GM18861 (cell line): ENCODE data around the gene ELP5.

Source experiments
- ATAC-seq: cut with Tn5 transposase; IDR thresholded peaks from one replicate; pipeline ENCODE4 v1.9.1; 2021; ENCODE audit not compliant: unreplicated experiment

The ELP5 gene

DNA sequence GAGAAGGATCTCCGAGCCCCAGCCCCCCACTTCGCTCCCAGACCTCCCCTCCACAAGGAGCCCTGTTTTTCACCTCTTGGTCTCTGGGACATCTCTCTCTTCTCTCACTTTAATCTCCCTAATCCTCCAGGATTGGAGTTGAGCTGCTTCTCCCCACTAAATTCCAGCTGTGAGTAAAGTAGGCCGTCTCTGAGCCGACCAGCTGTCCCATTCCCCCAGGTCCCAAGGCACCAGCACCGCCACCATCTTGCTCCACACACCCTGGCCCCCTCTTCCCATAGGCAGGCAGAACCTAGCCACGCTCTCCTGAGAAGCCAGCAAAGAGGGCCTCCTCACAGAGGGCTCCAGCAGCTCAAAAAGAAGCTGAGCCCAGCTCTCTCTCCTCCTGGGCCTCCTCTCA is 33.3 kb upstream of the ELP5 start:
- ATAC-seq: no peak

DNA sequence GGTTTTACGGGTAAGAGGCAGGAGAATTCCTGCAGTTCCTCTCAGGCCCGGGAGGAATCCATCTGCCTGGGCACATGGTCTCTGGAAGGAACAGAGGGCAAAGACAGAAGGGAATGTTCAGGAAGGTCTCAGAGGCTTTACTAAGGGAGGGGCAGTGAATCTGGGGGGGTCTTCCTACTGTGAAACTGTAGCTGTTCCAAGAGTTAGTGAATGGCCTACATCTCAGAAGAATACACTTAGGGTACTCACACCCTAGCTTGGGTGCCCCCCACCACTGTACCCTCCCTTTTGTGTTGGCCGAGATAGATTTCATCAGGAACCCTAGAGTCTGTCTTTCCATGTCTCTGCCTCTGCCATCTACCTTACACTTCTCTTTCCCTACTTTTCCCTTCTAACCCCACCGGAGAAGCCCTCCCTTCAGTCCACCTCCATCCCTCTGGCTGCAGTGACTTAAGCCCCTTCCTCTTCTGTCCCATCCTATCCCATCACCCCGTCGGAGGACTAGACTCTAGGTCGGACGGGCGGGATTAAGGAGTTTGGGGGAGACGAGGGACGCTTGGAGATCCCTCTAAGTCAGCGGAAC is 32.7 kb upstream of the ELP5 start:
- ATAC-seq: no peak

DNA sequence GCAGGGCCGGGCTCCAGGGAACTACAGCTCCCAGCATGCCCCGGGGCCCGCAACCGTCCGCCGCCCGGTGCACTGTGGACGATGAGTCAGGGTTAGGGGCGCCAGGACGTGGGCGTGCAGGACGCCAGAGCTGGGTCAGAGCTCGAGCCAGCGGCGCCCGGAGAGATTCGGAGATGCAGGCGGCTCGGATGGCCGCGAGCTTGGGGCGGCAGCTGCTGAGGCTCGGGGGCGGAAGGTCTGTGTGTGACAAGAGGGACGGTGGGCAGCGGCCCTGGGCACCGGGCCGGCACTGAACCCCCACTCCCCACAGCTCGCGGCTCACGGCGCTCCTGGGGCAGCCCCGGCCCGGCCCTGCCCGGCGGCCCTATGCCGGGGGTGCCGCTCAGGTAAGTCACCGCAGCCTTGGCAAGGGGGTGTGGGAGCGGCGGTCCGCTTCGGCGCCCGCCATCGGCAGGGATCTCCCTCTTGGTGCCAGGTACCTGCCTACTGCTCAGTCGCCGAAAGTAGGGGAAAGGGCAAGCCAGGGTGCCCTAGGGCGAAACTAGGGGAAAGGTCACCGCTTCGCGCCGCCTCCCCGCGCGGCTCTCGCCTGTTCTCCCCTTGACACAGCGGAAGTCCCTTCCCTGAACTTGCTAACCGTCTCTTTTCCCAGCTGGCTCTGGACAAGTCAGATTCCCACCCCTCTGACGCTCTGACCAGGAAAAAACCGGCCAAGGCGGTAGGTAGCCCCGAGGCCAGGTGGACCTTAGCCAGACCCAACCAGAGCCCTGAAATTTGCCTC is 32.0 kb upstream of the ELP5 start, which contains the start of the genes ACADVL and DLG4:
Gene ACADVL, plus strand, starts transcription at position 127 of the 781 bp plus-strand sequence. Its CDS starts 47 bp downstream, at position 174.
Gene DLG4, minus strand, starts transcription at position 25 of the 781 bp plus-strand sequence.
- peak; percentile 40 for ATAC-seq

DNA sequence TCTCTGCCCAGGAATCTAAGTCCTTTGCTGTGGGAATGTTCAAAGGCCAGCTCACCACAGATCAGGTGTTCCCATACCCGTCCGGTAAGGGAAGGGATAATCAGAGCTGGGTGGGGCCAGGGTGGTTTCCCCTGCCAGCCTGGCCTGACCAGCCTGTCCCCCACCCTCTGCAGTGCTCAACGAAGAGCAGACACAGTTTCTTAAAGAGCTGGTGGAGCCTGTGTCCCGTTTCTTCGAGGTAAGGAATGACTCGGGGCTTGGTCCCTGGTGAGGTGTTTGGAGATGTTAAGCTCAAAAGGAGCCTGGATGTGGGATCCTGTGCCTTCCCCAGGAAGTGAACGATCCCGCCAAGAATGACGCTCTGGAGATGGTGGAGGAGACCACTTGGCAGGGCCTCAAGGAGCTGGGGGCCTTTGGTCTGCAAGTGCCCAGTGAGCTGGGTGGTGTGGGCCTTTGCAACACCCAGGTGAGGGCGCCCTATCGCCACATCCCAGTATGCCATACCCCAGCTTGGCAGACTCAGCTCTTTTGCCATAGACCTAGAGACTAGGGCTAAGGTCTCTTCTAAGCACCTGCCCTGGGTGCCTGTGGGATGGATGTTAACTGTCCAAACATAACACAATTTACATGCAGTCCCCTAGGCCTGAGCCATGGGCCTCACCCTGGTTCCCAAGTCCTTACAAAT is 31.3 kb upstream of the ELP5 start:
- no peak for ATAC-seq

- no peak for ATAC-seq
Measured at GRCh38 chr17:7221278-7222092, 30.5 kb upstream of the ELP5 start.

GRCh38 chr17:7222093-7222971 is 29.7 kb upstream of the ELP5 start:
- ATAC-seq: no peak

DNA sequence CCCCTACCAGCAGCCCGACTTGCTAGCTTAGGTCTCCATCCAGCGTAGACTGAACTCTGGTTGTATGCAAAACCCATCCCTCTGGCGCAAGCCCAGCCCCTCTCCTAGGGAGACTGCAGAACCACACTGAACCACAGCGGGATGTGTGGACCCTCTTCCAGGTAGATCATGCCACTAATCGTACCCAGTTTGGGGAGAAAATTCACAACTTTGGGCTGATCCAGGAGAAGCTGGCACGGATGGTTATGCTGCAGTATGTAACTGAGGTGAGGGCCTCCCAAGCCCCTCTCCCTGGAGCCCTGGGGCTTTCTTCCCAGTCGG is 29.1 kb upstream of the ELP5 start:
- no peak for ATAC-seq

DNA sequence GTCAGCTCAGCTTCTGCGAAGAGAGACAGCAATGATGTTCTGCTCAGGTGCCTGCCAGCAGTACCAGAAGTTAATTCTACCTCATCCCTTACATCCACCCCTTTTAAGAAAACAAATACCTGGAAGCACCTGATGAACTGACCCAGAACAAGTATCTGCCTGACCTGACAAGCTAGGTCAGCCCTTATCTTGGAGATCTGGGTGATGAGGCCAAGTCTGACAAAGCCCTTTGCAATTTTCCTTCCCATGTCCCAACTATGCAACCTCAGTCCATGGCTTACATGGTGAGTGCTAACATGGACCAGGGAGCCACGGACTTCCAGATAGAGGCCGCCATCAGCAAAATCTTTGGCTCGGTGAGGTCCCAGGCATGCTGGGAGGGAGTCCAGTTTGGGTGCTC is 28.6 kb upstream of the ELP5 start:
- ATAC-seq: no peak

- no peak for ATAC-seq
Measured at GRCh38 chr17:7224110-7224509, 27.9 kb upstream of the ELP5 start.

DNA sequence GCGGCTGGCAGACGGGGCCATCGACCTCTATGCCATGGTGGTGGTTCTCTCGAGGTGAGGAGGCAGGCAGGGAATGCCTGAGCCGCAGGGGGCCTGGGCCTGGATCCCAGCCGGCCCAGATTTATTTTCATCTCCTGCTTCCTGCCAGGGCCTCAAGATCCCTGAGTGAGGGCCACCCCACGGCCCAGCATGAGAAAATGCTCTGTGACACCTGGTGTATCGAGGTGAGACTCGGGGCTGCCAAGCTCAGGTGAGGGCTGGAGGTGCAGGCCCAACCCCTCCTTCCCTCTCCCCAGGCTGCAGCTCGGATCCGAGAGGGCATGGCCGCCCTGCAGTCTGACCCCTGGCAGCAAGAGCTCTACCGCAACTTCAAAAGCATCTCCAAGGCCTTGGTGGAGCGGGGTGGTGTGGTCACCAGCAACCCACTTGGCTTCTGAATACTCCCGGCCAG is 27.3 kb upstream of the ELP5 start:
- ATAC-seq: no peak

DNA sequence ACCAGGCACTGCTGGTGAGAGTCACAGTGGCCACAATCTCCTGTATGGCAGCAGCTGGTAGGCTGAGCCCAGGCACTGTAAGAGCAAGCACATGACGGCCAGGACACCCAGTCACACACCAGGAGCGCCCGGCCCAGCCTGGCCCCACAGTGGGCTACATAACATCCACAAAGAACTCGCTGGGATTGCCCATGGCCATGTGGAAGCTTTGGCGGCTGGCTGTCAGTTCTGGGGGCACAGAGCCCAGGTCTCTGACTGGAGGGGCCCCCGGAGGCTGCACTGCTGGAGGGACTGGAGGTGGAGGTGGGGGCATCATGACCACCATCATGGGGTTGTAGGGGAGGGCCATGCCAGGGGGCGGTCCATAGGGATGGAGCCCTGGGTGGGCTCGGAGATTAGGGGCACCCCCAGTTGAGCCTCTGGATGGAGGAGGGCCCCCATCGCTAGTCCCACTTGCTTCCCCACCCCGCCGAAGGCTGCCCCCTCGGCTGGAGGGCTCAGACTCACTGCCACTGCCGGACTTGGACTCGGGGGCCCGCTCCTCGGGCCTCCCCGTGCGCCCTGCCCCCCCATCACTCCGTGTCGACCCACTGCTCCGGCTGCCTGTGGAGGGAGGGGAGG is 26.2 kb upstream of the ELP5 start:
- no peak for ATAC-seq

DNA sequence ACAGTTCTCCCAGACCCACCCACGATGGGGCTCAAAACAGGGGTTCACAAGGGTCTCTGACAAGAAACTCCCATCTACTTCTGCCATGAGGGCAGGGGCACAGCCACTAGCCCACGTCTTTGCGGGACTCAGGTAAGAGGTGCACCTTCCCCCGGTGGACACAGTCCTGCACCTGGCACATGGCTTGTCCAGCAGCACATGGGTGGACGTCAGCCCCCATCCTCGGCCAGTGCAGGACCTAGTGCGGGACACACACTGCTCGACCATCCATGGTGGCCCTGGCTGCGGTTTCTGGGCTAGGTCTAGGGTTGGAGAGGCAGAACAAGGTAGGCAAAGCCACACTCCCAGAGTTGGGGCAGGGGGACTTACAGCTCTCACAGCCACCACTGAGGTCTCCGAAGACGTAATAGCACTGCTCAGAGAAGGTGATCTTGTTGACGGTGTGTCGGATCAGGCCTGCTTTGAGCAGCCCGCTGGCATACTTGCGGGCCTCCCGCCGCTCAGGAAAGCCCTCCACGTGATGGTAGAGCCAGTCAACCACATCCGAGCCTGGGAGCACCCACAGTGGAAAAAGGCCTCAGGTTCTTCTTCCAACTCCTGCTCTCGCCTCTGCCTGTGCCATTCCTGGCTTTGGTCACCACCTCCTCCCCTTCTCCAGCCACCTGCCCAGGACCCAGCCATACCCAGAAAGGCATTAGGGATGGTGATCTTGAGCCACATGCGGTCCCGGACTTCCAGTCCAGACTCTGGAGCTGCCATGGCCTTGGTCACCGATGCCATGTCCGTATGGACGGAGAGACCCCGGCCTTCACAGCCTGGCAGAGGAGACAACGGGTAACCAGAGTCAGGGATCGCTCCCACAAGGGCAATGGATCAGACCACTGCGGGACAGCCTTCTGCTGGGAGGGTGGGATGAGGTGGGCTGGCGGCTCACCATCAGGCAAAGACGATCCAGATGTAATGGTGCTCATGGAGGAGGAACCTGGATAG is 25.0 kb upstream of the ELP5 start:
- ATAC-seq: no peak

GRCh38 chr17:7228920-7229319 is 23.1 kb upstream of the ELP5 start:
- ATAC-seq: no peak

GRCh38 chr17:7229504-7229903 is 22.5 kb upstream of the ELP5 start:
- no peak for ATAC-seq

DNA sequence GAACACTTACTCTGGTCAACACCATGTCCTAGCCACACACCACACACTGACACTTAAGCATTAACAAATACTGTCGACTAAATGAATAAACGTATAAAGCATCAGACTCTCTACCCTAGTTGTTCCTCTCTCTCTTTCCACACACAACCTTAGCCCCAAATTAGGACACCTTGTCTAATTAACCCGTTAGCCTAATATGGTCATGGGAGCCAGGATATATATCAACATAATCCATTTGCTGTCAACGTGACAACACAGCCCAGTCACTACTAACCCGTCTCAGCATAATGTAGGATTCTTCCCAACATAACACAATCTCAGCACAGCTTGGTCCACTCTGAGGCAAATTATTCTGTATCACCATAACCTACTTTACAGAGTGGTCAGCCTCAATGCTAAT is 19.9 kb upstream of the ELP5 start:
- no peak for ATAC-seq

- ATAC-seq: no peak
Measured at GRCh38 chr17:7233701-7234082, 18.3 kb upstream of the ELP5 start.

DNA sequence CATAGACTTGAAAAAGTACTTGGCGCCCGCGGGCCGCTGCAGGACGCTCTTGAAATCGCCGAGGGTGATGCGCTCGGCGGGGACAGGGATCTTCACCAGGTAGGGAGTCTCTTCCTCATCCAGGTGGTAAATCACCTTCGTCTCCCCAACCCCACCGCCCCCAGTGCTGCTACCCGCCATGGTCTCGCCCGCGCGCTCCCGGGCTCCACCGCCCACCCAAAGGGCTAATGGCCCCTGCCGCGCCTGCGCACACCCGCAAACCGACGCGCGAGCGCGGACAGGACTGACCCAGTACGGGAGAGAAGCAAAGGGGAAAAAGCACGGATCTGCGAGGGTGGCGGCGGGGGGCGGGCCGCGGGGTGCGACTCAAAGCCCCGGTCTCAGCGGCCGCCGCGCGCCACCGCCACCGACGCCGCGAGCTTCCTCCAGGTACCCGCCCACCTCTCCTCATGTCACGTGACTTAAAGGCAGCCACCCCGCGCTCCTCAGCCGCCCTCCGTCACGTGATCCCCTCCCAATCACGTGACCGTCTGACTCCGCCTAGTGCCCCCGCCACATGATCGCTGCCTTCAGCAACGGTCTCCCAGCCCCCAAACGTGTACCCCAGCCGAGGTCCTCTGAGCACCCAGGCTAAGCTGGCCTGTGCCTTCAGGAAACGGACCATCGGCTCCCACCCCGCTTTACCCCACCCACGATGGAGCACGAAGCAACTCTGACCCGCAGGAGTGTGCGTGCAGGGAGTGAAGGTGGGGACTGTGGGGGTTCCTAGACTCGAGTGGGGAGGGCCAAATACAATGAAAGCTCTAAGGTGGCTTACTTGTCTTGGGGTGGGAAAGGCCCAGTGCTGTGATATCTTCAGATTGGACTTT is 17.7 kb upstream of the ELP5 start, which contains the start of gene DVL2:
Gene DVL2, minus strand, starts transcription at position 435 of the 869 bp plus-strand sequence. Its CDS starts 255 bp downstream, at position 180.
- ATAC-seq: peak; percentile 35
